HG03064 (cell line): ENCODE measurements around the gene BCDIN3D.

ENCODE experiments used
- ATAC-seq: cut with Tn5 transposase; IDR thresholded peaks from one replicate; pipeline ENCODE4 v1.9.1; 2021; ENCODE audit warnings: low read depth; ENCODE audit not compliant: unreplicated experiment

Gene BCDIN3D

DNA sequence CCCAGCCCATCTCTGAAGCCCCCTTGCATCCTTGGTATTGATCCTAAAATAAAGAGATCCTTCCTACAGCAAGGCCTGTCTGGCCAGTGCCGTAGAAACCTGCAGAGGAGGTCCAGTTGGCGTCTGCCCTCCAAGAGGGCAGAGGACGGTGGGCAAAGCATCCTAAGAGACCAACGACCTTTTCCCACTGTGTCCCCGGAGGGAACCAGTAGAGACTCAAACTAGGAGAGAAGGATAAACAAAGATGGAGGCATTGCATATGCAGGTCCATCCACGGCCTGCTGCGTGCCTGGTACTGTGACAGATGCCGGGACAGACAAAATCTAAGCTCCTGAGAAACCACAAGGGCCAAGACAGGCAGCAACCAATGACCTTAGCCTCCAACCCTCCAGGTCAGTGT, 18.5 kb downstream of the BCDIN3D start:
- no peak for ATAC-seq

DNA sequence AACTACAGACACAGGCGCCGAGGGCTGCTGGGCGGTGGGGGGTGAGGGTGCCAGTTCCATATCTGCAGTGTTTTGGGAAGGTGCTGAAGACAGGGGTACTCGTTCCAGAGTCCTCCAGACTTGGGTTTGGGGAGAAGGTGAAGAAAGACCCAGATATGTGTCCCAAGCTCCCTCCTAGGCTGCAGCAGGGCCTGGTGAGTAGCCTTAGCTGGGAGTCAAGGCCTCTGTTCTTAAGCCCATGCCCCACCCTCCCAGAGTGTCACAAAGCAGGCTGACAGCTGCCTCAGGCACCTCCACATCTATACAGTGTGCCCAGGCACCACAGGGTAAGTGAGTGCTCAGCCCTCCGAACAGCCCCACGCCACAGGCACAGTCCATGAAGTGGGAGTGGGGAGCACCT, 19.0 kb downstream of the BCDIN3D start:
- no peak for ATAC-seq

DNA sequence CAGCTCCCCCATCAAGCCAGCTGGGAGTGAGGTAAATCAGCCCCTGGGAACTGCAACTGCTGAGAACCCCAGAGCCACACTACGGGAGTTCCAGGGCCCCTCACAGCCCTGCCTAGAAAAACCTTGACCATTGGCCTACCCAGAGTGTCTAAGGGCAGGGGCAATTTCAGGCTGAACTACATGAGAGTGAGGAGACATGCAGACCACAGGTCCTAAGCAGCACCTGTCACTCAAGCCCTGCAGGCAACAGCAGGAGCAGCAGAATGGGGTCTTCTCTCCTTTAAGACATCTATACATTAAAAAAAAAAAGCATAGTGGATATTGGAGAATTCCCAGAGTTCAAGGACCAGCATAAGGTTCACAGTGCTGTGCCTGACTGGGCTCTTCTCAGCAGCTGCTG, 19.6 kb downstream of the BCDIN3D start:
- no peak for ATAC-seq

DNA sequence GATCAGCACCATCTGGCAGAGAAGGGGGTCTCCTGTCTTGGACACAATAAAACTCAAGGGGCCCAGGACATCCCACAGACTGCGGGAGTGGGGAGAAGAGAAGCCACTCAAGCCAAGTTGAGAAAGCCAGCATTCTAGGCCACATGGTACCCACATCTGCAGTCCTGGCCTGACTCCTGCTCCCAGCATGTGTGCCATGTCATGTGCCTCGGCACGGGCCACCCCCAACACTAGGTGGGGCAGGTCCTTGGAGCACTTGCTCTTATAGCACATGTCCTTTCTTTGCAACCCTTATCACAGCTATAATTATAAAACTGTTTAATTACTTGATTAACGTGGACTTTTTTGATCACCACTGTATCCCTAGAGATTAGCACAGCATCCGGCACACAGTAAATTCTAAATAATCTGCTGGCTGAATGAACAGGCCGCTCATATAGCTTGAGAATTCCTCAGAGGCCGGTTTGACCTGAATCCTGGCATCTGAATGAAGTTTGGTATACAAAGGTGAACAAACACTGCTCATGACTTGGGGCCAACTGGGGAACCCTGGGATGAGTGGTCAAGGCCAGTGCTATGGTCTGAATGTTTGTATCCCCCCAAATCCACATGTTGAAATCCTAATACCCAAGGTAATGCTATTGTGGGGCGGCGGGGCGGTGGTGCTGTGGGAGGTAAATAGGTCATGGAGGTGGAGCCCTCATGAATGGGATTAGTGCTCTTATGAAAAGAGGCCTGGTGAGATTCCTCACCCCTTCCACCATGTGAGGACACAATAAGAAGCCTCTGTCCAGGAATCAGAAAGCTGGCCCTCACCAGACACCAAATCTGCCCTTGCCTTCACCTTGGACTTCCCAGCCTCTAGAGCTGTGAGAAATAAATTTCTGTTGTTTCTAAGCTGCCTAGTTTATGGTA, 21.3 kb downstream of the BCDIN3D start:
- ATAC-seq = no peak

DNA sequence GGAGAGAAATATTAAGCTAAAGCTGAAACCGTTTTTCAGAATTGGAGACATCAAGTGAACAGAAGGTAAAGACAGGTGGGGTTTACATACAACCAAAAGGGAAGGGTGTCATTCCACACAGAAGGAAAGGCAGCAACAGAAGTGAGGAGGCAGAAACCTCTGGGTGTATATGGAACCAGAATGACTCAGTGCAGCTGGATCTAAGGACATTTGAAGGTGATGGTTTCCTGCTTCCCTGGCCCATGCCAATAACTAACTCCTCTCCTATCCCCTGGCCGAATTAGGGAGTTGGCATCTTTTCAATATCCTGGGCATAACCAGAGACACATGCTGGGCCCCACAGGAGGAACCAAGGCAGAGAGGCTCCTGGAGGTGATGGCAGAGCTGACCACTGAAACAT, 23.1 kb downstream of the BCDIN3D start:
- ATAC-seq = no peak

DNA sequence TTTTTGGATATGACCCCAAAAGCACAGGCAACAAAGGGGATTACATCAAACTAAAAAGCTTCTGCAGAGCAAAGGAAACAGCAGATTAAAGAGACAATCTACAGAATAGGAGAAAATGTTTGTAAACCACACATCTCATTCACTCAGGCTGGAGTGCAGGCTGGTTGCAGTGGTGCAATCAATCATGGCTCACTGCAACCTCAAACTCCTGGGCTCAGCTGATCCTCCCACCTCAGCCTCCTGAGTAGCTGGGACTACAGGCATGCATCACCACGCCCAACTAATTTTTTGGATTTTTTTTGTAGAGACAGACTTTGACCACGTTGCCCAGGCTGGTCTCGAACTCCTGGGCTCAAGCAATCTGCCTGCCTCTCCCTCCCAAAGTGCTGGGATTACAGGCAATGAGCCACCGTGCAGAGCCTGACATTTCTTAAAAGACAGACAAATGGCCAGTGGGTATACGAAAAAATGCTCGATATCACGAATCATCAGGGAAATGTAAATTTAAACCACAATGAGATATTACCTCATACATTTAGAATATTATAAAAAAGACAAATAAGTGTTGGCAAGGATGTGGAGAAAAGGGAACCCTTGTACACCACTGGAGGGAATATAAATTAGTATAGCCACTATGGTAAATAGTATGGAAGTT, 24.5 kb downstream of the BCDIN3D start:
- no peak for ATAC-seq

DNA sequence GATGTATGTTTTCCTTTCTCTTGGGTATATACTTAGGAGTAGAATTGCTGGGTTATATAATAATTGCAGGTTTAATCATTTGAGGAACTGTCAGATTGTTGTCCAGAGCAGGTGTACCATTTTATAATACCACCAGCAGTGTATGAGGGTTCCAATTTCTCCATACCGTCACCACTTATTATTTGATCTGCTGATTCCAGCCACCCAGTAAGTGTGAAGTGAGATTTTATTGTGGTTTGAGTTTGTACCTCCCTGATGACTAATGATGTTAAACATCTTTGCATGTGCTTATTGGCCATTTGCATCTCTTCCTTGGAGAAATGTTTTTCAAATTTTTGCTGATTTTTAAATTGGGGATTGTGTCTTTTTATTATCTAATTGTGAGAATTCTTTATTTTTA, 29.8 kb downstream of the BCDIN3D start:
- ATAC-seq = no peak

DNA sequence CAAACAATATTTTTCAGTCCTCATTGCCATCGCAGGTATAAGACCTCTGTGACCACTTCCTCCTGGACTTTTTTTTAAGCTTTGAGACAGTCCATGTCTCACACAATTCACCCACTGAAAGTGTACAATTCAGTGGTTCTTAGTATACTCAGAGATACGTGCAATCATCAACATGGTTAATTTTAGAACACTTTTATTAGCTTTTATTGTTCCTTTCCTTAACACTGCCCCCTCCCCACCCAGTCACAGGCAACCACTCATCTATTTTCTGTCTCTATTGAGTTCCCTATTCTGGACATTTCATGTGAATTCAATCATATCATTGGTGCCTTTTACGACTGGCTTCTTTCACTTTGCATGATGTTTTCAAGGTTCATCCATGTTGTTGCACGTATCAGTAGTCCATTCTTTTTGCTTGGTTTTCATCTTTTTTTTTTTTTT, 30.9 kb downstream of the BCDIN3D start:
- no peak for ATAC-seq

DNA sequence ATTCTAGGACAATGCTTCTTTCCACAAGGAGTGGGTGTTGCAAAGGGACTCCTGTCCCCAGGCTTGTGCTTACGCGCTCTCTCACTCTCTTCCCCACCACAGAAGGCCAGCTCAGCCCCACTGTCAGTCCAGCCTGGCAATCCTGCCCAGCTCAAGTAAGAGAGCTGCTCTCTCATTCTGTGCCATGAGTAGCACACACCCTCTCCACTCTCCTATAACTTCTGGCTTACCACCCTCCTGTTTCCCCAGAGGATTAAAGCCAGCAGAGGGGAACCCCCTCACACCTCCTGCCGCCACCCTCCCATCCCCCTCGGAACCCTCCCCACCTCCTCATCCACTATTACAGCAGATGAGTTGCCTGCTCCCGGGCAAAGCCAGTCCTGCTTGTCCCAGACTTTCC, 31.8 kb downstream of the BCDIN3D start:
- no peak for ATAC-seq

DNA sequence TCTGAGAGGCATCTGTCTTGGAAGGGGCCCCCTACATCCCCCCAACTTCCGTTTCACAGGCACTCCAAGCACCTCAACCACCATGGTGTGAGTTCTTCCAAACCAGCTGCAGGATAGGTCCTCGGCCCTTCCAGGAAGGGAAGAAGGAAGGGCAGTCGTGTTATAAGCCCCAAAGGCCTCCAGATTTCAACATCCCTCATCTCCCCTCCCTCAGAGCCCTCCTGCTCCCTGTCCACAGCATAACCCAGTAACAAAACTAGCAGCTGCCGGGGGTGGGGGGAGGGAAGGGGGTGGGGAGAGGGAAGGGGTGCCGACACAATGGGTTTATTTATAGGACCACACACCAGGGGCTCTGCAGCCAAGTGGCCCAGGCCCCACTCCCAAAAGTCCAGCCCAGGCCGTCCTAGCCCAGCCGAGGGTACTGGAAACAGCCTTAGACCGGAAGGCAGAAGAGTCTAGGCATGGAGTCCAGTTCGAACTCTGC, 33.0 kb downstream of the BCDIN3D start:
- no peak for ATAC-seq

DNA sequence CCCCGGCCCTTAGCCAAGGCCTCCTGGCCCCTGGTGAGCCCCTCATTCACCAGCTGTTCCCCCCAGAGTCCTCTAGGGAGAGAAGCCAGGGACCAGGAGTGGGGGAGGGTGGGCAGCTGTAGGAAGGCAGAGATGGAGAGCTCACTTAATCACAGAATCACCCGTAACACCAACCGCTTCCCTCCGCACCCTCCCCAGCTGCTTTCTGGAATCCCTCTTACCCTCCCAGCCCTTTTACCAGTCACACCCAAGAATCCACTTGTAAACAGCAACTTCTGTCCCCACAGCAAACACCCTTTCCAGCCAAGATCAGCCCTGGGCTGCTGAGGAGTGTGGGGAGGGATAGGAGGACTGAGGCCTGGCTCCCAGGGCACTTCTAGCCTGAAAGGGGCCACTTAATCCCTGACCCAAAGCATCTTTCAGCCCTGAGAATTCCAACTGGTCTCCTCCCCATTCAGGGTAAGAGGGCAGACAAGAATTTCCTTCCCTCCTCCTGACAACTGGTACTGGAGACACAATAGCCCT, 33.5 kb downstream of the BCDIN3D start:
- ATAC-seq = no peak

DNA sequence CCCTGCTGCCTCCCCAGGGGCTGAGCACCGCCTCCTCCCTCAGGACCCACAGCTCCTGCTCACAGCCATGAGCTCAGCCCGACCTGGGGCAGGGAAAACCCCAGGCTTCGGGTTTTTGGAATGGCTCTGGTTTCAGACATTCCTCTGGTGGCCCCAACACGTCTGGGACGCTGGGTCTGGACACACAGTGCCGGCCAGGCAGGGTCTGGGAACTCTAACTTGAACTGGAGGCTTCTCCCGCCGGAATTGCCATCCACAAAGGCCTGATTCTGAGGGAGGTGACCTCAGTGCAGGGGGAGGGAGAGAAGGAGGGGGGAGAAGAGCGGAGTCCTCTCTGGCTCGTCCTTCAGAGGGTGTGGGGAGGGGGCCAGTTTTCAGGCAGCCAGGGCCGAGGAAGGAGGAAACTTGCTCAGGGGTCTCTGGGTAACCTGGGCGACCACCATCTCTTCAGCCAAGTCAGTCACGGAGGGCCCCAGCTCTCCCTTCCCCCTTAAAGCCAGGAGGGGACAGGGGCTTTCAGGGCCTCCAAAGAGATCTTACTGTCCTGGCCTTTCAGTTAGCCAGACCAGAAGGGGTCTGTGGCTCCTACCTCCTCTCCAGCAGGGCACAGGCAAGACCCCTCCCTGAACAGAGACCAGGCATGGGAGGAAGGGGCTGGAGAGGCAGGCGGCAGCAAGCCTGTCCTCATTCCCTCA, 34.1 kb downstream of the BCDIN3D start:
- ATAC-seq = no peak

DNA sequence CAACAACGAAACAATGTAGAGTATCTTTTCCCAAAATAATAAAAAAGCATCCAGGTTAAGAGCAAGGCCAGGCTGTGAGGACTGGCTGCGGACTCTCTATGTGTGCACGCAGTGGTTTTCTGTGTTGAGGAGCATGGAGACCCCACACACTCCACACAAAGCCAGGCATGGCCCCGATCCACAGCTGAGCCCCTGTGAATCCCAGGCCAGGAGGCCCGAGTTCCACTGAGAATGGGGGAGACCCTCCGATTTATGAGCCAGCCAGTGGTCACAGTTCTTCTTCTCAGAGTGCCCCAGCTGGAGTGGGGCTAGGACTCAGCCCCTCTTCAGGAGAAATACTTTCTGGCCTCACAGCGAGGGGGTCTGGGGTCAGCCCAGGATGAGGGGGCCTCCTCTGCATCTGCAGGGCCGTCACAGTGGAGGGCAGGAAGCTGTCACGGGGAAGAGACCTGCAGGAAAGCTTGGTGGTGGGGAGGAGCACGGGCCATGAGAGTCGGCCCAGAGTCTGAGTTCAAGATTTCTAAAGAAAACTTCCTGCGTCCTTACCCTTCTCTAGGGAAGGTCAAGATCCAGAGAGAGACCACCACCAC, 34.8 kb downstream of the BCDIN3D start:
- no peak for ATAC-seq

DNA sequence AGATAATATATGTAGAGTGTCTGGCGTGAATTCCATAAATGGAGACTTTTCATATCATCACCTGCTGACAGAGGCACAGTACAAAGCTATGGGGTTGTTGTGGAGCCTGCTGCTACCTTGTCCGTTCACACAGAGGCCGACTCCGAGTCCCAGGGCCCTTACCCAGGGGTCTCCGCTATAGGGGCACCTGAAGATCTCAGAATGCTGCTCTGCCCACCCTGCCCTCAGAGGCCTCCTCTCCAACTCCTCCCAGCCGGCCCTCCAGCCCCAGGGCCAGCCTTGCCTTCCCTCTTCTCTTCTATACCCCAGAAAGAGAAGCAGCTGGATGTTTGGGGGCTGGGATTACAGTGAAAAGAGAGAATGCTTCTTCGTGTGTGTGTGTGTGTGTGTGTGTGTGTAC, 36.0 kb downstream of the BCDIN3D start:
- no peak for ATAC-seq

DNA sequence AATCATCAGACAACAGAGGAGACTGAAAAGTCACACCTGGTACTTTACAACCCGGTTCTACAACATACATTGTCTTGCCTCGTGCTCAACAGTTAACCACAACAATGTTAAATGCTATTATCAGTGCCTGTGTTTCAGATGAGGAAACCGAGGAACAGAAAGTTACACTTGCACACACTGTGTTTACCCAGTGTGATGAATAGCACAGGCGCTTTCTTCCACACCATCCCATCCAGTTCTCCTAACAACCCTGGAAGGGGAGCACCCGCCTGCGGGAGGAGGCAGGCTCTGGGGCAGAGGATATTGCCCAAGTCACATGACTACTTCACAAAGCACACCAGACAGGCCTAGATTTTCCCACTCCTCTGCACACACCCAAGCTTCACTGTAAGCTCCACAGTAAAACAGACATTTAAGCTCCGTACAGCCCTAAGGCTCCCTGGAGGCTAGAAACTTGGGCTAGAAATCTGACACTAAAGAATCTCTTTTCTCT, 36.5 kb downstream of the BCDIN3D start:
- ATAC-seq = no peak

DNA sequence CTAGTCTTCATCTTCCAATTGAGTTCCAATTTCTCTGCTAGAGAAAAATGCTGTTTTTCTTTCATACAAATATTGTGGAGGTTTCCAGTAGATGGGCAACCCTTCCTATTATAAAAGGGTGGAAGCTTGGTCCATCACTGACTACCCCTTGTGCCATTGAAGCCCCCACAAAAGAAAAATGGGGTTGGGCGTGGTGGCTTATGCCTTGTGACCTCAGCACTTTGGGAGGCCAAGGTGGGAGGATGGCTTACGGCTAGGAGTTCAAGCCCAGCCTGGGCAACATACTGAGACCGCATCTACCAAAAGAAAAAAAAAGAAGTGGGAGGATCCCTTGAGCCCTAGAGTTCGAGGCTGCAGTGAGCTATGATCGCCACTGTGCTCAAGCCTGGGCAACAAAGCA, 37.5 kb downstream of the BCDIN3D start:
- ATAC-seq = no peak

DNA sequence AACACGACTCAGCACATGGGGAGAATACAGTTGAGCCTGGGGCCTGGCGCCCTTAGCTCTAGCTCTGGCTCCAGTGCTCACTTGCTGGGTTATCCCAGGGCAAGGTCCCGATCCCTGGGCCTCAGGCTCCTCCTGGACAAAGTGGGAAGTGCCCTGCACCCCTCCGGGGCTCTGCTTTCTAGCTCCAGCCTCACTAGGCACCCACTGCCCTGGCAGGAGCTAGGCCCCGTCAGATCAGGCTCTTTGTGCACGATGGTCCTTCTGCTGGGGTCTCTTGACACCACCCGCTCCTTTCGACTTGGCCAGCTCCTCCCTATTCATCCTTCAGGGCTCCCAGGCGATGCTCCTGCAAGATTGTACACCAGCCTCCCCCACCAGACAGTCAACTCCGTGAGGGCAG, 38.1 kb downstream of the BCDIN3D start:
- no peak for ATAC-seq

DNA sequence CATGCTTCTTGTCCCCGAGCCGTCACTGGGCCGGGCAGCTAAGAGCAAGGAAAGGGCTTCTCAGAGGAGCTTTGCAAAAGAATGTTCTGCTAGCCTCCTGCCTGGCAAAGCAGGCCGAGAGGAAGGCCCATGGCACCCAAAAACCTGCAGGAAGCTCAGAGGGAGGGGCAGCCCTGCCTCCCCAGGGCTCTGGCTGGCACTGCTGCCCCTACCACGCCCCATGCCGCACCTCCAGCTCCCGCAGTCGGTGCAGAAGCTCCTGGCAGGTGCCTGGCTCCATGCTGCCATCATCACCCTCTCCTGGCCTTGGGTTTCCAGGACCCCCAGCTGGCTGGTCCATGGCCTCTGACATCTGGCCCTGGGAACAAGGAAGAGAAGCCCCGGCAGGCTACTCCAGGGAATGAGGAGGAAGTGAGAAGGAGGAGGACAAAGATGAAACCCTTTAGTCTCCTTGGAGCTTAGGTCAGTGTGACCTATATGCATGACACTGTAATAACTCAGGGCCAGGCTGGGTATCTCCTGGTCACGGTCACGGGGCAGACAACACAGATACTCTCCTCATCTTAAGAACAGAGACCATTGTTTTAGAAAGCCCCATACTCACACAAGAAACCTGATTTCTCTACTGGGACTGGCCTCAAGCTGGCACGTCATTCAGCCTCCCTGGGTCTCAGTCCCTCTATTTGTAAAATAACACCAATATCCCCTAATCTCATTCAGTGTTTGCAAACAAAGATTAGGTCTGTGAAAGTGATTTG, 39.0 kb downstream of the BCDIN3D start:
- ATAC-seq = no peak

DNA sequence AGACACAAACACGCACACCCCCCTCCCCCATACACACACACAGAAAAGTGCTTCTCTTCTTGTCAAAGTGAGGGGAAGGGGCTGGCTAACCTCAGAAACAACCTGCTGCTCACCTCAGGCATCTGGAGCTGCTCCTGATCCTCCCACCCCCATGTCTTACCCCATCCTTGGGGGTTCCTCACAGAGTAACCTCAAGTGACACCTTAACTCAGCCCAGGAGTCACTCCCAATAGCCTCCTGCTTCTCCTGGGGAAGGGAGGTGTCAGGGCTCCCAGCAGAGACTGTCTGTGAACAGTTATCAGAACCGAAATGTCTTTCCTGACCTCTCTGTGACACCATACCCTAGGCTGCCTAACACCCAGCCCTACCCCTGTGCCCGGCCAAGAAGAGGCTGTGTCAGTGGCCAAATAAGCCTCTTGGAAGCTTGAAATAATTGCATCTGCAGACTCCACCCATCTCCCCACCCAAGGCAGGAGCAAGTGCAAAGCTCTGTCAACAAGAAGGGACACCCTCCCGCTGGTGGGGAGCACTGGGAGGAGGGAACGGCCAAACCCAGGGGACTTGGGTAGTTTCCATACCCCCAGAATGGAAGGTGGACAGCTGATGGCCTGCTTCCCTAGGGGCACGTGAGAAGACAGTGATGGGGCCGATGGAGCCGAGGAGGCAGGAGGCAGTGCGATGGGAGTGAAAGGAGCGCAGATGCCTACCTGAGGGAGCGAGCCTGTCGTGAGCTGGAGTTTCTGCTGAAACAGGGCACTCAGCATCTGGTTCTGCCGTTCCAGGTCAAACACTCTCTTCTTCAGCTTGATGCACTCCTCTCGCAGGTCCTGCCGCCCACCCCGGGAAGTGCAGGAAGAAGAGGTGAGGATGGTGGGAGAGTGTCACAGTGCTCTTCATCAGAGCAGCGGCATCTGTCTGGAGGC, 41.5 kb downstream of the BCDIN3D start:
- no peak for ATAC-seq
